T-helper 2 cell treated with Interferon-gamma antibody and Interleukin-4, amounts not matched to agents 5 μg/mL and 100 μg/mL, for 36 hours (primary cell): ENCODE data around the gene RNF220.
A peak's percentile ranks its signal among the peaks of the same experiment; 100 is the strongest.
"Not testable (repeated sequence)": the region's sequence is repeated elsewhere in the genome, so short reads cannot be mapped to it uniquely, and the experiment has no call there.

Source experiments
- DNase-seq: peaks from one replicate; pipeline ENCODE4 v3.0.0; 2021; ENCODE audit warnings: low spot score
- H3K27ac Mint-ChIP-seq: one replicate; pipeline ENCODE4 v1.8.0; 2021; ENCODE audit warnings: mild to moderate bottlenecking, mixed read lengths
- H3K27me3 Mint-ChIP-seq: one replicate; pipeline ENCODE4 v1.8.0; 2021; ENCODE audit warnings: low read depth, mixed read lengths
- H3K36me3 Mint-ChIP-seq: one replicate; pipeline ENCODE4 v1.8.0; 2021; ENCODE audit warnings: low read depth, mixed read lengths
- H3K4me1 Mint-ChIP-seq: one replicate; pipeline ENCODE4 v1.8.0; 2021; ENCODE audit warnings: low read depth, mixed read lengths
- H3K4me3 Mint-ChIP-seq: one replicate; pipeline ENCODE4 v1.8.0; 2022; ENCODE audit warnings: mild to moderate bottlenecking, moderate library complexity, mixed read lengths
- H3K9me3 Mint-ChIP-seq: one replicate; pipeline ENCODE4 v1.8.0; 2021; ENCODE audit warnings: mixed read lengths

The RNF220 gene

GRCh38 chr1:44664730-44665370, 259.8 kb downstream of the RNF220 start:
- H3K4me3 Mint-ChIP-seq: peak overlapping the region; percentile 9
- DNase-seq: peak; percentile 34
- no peaks in the 10 kb centered on the region for H3K27me3 Mint-ChIP-seq
- H3K4me1 Mint-ChIP-seq: peaks cover 11% of the 10 kb centered on the region
- H3K9me3 Mint-ChIP-seq: no peaks in the 10 kb centered on the region
- H3K36me3 Mint-ChIP-seq: no peaks in the 10 kb centered on the region
- no peak overlapping the region for H3K27ac Mint-ChIP-seq

- peaks cover 11% of the 10 kb centered on the region for H3K4me1 Mint-ChIP-seq
These were observed 261.7 kb downstream of the RNF220 start for GRCh38 chr1:44666719-44667118.

GRCh38 chr1:44670751-44671640, 265.9 kb downstream of the RNF220 start:
- Mint-ChIP-seq H3K9me3 (no peaks in the 10 kb centered on the region), H3K36me3 (no peaks in the 10 kb centered on the region), H3K27ac (no peak overlapping the region)

More at GRCh38 chr1:44666719-44667118, 261.7 kb downstream of the RNF220 start:
- not testable (repeated sequence) for H3K36me3 Mint-ChIP-seq, H3K9me3 Mint-ChIP-seq, H3K27ac Mint-ChIP-seq, H3K4me3 Mint-ChIP-seq, DNase-seq, H3K27me3 Mint-ChIP-seq

GRCh38 chr1:44672254-44672955, 267.4 kb downstream of the RNF220 start:
- H3K27me3 Mint-ChIP-seq: no peaks in the 10 kb centered on the region
- no peaks in the 10 kb centered on the region for H3K9me3 Mint-ChIP-seq
- peak overlapping the region; percentile 88 for H3K4me3 Mint-ChIP-seq
- peak overlapping the region; percentile 55 for H3K27ac Mint-ChIP-seq
- peak; percentile 40 for DNase-seq
- peaks cover 27% of the 10 kb centered on the region for H3K4me1 Mint-ChIP-seq
- H3K36me3 Mint-ChIP-seq: no peaks in the 10 kb centered on the region

More at GRCh38 chr1:44670751-44671640, 265.9 kb downstream of the RNF220 start:
- DNase-seq: no peak
- Mint-ChIP-seq H3K27me3 (no peaks in the 10 kb centered on the region), H3K4me3 (no peak overlapping the region), H3K4me1 (peaks cover 27% of the 10 kb centered on the region)

GRCh38 chr1:44672961-44673674, 268.1 kb downstream of the RNF220 start:
- no peak for DNase-seq
- peak overlapping the region; percentile 73 for H3K27ac Mint-ChIP-seq
- H3K27me3 Mint-ChIP-seq: no peaks in the 10 kb centered on the region
- peaks cover 27% of the 10 kb centered on the region for H3K4me1 Mint-ChIP-seq
- no peaks in the 10 kb centered on the region for H3K9me3 Mint-ChIP-seq
- H3K4me3 Mint-ChIP-seq: peak overlapping the region; percentile 88
- H3K36me3 Mint-ChIP-seq: no peaks in the 10 kb centered on the region

GRCh38 chr1:44673675-44674112, 268.6 kb downstream of the RNF220 start:
- no peaks in the 10 kb centered on the region for H3K27me3 Mint-ChIP-seq
- H3K36me3 Mint-ChIP-seq: no peaks in the 10 kb centered on the region
- peak overlapping the region; percentile 88 for H3K4me3 Mint-ChIP-seq
- peak overlapping the region; percentile 73 for H3K27ac Mint-ChIP-seq
- no peaks in the 10 kb centered on the region for H3K9me3 Mint-ChIP-seq
- DNase-seq: no peak
- H3K4me1 Mint-ChIP-seq: peaks cover 27% of the 10 kb centered on the region

GRCh38 chr1:44674113-44675000, 269.3 kb downstream of the RNF220 start, which contains the start of the genes ARMH1 and TMEM53:
Gene ARMH1 (plus strand): TSS chr1:44674714. CDS start chr1:44689698, 14,984 bp downstream.
Gene TMEM53 (minus strand): TSS chr1:44674481. CDS start chr1:44674391, 90 bp downstream.
- peak within 1 kb of the TSS; percentile 88 for H3K4me3 Mint-ChIP-seq
- H3K27ac Mint-ChIP-seq: peak within 1 kb of the TSS; percentile 88
- no peaks in the 10 kb centered on the region for H3K9me3 Mint-ChIP-seq
- H3K36me3 Mint-ChIP-seq: no peaks in the 10 kb centered on the region
- H3K4me1 Mint-ChIP-seq: peaks cover 27% of the 10 kb centered on the region
- peak; percentile 98 for DNase-seq
- no peaks in the 10 kb centered on the region for H3K27me3 Mint-ChIP-seq

GRCh38 chr1:44675186-44675585, 270.1 kb downstream of the RNF220 start:
- Mint-ChIP-seq H3K9me3 (no peaks in the 10 kb centered on the region), H3K36me3 (no peaks in the 10 kb centered on the region), H3K27me3 (no peaks in the 10 kb centered on the region), H3K4me1 (peaks cover 27% of the 10 kb centered on the region), H3K27ac (peak overlapping the region; percentile 88), H3K4me3 (peak overlapping the region; percentile 88)
- no peak for DNase-seq

- H3K9me3 Mint-ChIP-seq: no peaks in the 10 kb centered on the region
- H3K27me3 Mint-ChIP-seq: no peaks in the 10 kb centered on the region
- no peak for DNase-seq
- no peak overlapping the region for H3K4me3 Mint-ChIP-seq
- H3K4me1 Mint-ChIP-seq: peaks cover 27% of the 10 kb centered on the region
- no peaks in the 10 kb centered on the region for H3K36me3 Mint-ChIP-seq
- H3K27ac Mint-ChIP-seq: no peak overlapping the region
These were observed 271.6 kb downstream of the RNF220 start for GRCh38 chr1:44676484-44677200.

GRCh38 chr1:44677201-44677766, 272.2 kb downstream of the RNF220 start:
- H3K4me1 Mint-ChIP-seq: peaks cover 21% of the 10 kb centered on the region
- no peaks in the 10 kb centered on the region for H3K9me3 Mint-ChIP-seq
- no peaks in the 10 kb centered on the region for H3K36me3 Mint-ChIP-seq
- no peak overlapping the region for H3K27ac Mint-ChIP-seq
- DNase-seq: no peak
- no peaks in the 10 kb centered on the region for H3K27me3 Mint-ChIP-seq
- H3K4me3 Mint-ChIP-seq: no peak overlapping the region

- Mint-ChIP-seq H3K9me3 (no peaks in the 10 kb centered on the region), H3K27ac (no peak overlapping the region), H3K36me3 (no peaks in the 10 kb centered on the region), H3K27me3 (no peaks in the 10 kb centered on the region), H3K4me1 (peaks cover 15% of the 10 kb centered on the region), H3K4me3 (no peak overlapping the region)
- DNase-seq: no peak
These were observed 273.1 kb downstream of the RNF220 start for GRCh38 chr1:44678120-44678519.

GRCh38 chr1:44678626-44679025, 273.6 kb downstream of the RNF220 start:
- peaks cover 10% of the 10 kb centered on the region for H3K4me1 Mint-ChIP-seq
- H3K4me3 Mint-ChIP-seq: no peak overlapping the region
- H3K27ac Mint-ChIP-seq: no peak overlapping the region
- no peaks in the 10 kb centered on the region for H3K36me3 Mint-ChIP-seq
- no peaks in the 10 kb centered on the region for H3K9me3 Mint-ChIP-seq
- no peak for DNase-seq
- H3K27me3 Mint-ChIP-seq: no peaks in the 10 kb centered on the region
